PC-3 (cell line): ENCODE results near the gene ACTR1A. TPM values are rescaled to one million over a fixed set of nuclear protein-coding genes. Genes with fewer than 3 reads are reported as not detected.
"Not testable (repeated sequence)": the region's sequence is repeated elsewhere in the genome, so short reads cannot be mapped to it uniquely, and the experiment has no call there.

Source experiments
- ATAC-seq: fragments of 200-7000 bp; cut with Tn5 transposase; 2 replicates; pipeline ENCODE4 v1.9.1; 2020; ENCODE audit warnings: mild to moderate bottlenecking, moderate library complexity
- BruUV-seq: library from RNA; stranded (reverse); fragments of 400-500 nt; replicated peaks from 2 replicates; lab custom pipeline; 2021; lab: Mats Ljungman, UMichigan
- CTCF ChIA-PET: fragments of 300-600 bp; sonication (Branson Sonifier 250); formaldehyde crosslinking; loops from one replicate; lab custom pipeline; 2022; ENCODE audit warnings: antibody characterized with exemption; lab: Charles Lee
- POLR2A ChIA-PET: fragments of 300-600 bp; sonication (Branson Sonifier 250); formaldehyde crosslinking; loops from one replicate; lab custom pipeline; 2022; ENCODE audit warnings: antibody characterized with exemption; ENCODE audit not compliant: unreplicated experiment; lab: Charles Lee
- DNase-seq: peaks from one replicate; pipeline ENCODE4 v3.0.0-alpha.2; 2015
- H2AFZ ChIP-seq: fragments of 300-600 bp; sonication (generic); 2 replicates; pipeline ENCODE4 v1.6.0; 2016; ENCODE audit warnings: antibody characterized with exemption, low read length
- H3F3A ChIP-seq: fragments of 300-600 bp; sonication (generic); one replicate; pipeline ENCODE4 v1.6.0; 2017; ENCODE audit warnings: antibody characterized with exemption, low read length, control low read depth, mild to moderate bottlenecking; ENCODE audit not compliant: unreplicated experiment
- H3K27ac ChIP-seq: fragments of 300-600 bp; sonication (generic); 2 replicates; pipeline ENCODE4 v1.5.1; 2016; ENCODE audit warnings: mild to moderate bottlenecking, low read length
- H3K27me3 ChIP-seq: fragments of 300-600 bp; sonication (generic); 2 replicates; pipeline ENCODE4 v1.6.1; 2016; ENCODE audit warnings: low read length, mixed read lengths
- H3K36me3 ChIP-seq: fragments of 300-600 bp; sonication (generic); 2 replicates; pipeline ENCODE4 v1.6.1; 2016; ENCODE audit warnings: low read depth, mixed run types, low read length, mixed read lengths
- H3K4me1 ChIP-seq: fragments of 300-600 bp; sonication (generic); 2 replicates; pipeline ENCODE4 v1.5.1; 2016; ENCODE audit warnings: low read length; ENCODE audit not compliant: insufficient read depth
- H3K4me2 ChIP-seq: fragments of 300-600 bp; sonication (generic); 2 replicates; pipeline ENCODE4 v1.6.0; 2016; ENCODE audit warnings: low read length
- H3K4me3 ChIP-seq: fragments of 300-600 bp; sonication (generic); 2 replicates; pipeline ENCODE4 v1.5.1; 2016; ENCODE audit warnings: mild to moderate bottlenecking, low read length, mixed read lengths
- H3K79me2 ChIP-seq: fragments of 300-600 bp; sonication (generic); 2 replicates; pipeline ENCODE4 v1.6.1; 2017; ENCODE audit warnings: low read length, mixed read lengths
- H3K9ac ChIP-seq: fragments of 300-600 bp; sonication (generic); 2 replicates; pipeline ENCODE4 v1.6.0; 2016; ENCODE audit warnings: mild to moderate bottlenecking, low read length
- H3K9me2 ChIP-seq: fragments of 300-600 bp; sonication (generic); replicated peaks from 2 replicates; pipeline ENCODE4 v1.6.1; 2016; ENCODE audit warnings: mixed run types, low read length, mixed read lengths
- H3K9me3 ChIP-seq: fragments of 300-600 bp; sonication (generic); 2 replicates; pipeline ENCODE4 v1.6.1; 2016; ENCODE audit warnings: low read length, mixed read lengths
- H4K20me1 ChIP-seq: fragments of 300-600 bp; sonication (generic); 2 replicates; pipeline ENCODE4 v1.6.1; 2016; ENCODE audit warnings: low read length, mixed read lengths
- CTCF ChIP-seq: fragments of 300-600 bp; sonication (generic); conservative IDR thresholded peaks from 2 replicates; pipeline ENCODE4 v1.5.1; 2017; ENCODE audit warnings: antibody characterized with exemption, low read depth, mild to moderate bottlenecking, low read length
- EZH2 ChIP-seq: fragments of 300-600 bp; sonication (generic); IDR thresholded peaks from one replicate; pipeline ENCODE4 v1.6.1; 2017; ENCODE audit warnings: antibody characterized with exemption, mild to moderate bottlenecking, low read length; ENCODE audit not compliant: unreplicated experiment
- EZH2phosphoT487 ChIP-seq: fragments of 300-600 bp; sonication (generic); IDR thresholded peaks from 2 replicates; pipeline ENCODE4 v1.6.1; 2018; ENCODE audit warnings: mild to moderate bottlenecking, antibody characterized with exemption, low read length, borderline replicate concordance
- intact Hi-C: fragments of 100-400 bp; cut with micrococcal nuclease; formaldehyde crosslinking; loops from 2 replicates; pipeline ENCODE4 v1.9.0; 2023
- total RNA-seq: library from RNA; depleted of rRNA; stranded (reverse); fragments of >200 nt; gene quantifications from 2 replicates; pipeline ENCODE4 v1.2.3, GENCODE V29; 2014

ACTR1A gene
- total RNA-seq, 1 experiment from 2014 or later: 69.9 TPM

- no peaks in the 10 kb centered on the region for H3K9me2 ChIP-seq
- H3K27ac ChIP-seq: no peak overlapping the region
- no peaks in the 10 kb centered on the region for H3K79me2 ChIP-seq
- TF ChIP-seq EZH2 (no peak), EZH2phosphoT487 (no peak), CTCF (no peak)
- no peaks in the 10 kb centered on the region for H3K4me1 ChIP-seq
- no peaks in the 10 kb centered on the region for H4K20me1 ChIP-seq
- H3K4me3 ChIP-seq: no peak overlapping the region
- no peaks in the 10 kb centered on the region for H3K9me3 ChIP-seq
- no peak overlapping the region for H2AFZ ChIP-seq
- ChIA-PET POLR2A (no interaction called here), CTCF (no interaction called here)
- no peak overlapping the region for H3K9ac ChIP-seq
- BruUV-seq: no TSS peak
- ATAC-seq: no peak
- no peaks in the 10 kb centered on the region for H3K27me3 ChIP-seq
- no peaks in the 10 kb centered on the region for H3K36me3 ChIP-seq
- DNase-seq: no peak
- no peaks in the 10 kb centered on the region for H3F3A ChIP-seq
- intact Hi-C loops: no loop called here
- H3K4me2 ChIP-seq: no peak overlapping the region
Measured at GRCh38 chr10:102535481-102536147, 33.1 kb upstream of the ACTR1A start.

GRCh38 chr10:102534966-102535365 lies 32.5 kb upstream of the ACTR1A start:
- H3K4me3 ChIP-seq, CTCF ChIA-PET, intact Hi-C loops, H4K20me1 ChIP-seq, H2AFZ ChIP-seq, H3K9ac ChIP-seq, ATAC-seq, H3F3A ChIP-seq, DNase-seq, H3K9me2 ChIP-seq, BruUV-seq, H3K27me3 ChIP-seq, H3K36me3 ChIP-seq, H3K9me3 ChIP-seq, H3K27ac ChIP-seq, H3K79me2 ChIP-seq, H3K4me2 ChIP-seq, POLR2A ChIA-PET, H3K4me1 ChIP-seq: not testable (repeated sequence)

- no peaks in the 10 kb centered on the region for H3K27me3 ChIP-seq
- H3K4me2 ChIP-seq: no peak overlapping the region
- ATAC-seq: no peak
- H3K36me3 ChIP-seq: no peaks in the 10 kb centered on the region
- no peak overlapping the region for H3K4me3 ChIP-seq
- no peak overlapping the region for H3K27ac ChIP-seq
- CTCF ChIA-PET: no interaction called here
- no peak overlapping the region for H2AFZ ChIP-seq
- H3F3A ChIP-seq: no peaks in the 10 kb centered on the region
- POLR2A ChIA-PET: no interaction called here
- H3K4me1 ChIP-seq: no peaks in the 10 kb centered on the region
- TF ChIP-seq EZH2: no peak
- no peak for TF ChIP-seq EZH2phosphoT487
- no peak for TF ChIP-seq CTCF
- H4K20me1 ChIP-seq: no peaks in the 10 kb centered on the region
- no peak overlapping the region for H3K9ac ChIP-seq
- BruUV-seq: no TSS peak
- no peaks in the 10 kb centered on the region for H3K9me3 ChIP-seq
- no peak for DNase-seq
- H3K9me2 ChIP-seq: no peaks in the 10 kb centered on the region
- H3K79me2 ChIP-seq: no peaks in the 10 kb centered on the region
- intact Hi-C loops: no loop called here
Measured at GRCh38 chr10:102534333-102534732, 31.8 kb upstream of the ACTR1A start.
